ENCODE data around the gene HNF1B. TPM values are rescaled to one million over a fixed set of nuclear protein-coding genes. Genes with fewer than 3 reads are reported as not detected.

Gene HNF1B
- total RNA-seq, 2 donors from 2014 or later, result 0.14 to 1.4 TPM

DNA sequence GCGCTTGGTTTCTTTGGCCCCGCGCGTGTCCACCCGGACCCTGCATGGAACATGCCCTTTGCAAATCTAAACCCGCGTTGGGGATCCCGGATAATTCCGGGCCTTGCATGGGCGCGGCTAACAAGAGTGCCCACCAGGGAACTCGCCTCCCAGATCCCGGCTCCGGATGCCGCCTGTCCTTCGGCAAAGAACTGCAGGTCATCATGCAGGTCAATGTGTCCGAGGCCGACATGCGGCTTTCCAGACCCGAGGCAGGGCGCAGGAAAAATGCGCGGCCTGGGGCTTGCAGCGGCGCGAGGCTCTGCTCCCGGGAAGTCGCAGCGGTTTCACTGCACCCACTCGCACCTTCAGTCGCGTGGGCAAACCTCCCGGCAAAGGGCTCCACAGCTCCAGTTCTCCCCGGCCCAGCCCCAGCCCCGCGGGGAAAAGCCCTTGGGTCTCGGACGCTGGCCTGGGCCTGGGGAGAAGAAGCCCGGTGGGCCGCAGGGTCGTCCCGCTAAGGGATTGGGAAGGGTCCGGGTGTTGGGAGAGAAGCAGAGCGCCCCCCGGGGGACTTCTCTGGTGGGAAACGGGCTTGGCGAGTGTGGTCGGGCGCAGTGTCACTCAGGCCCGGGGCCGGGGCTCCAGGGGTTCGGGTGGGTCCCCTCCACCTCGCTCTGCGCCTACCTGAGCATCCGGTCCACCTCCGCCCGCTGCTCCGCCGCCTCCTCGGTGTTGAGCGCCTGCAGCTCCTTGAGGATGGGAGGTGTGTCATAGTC, 805 bp downstream of the HNF1B start:
- H3K36me3 Mint-ChIP-seq, result peaks cover 0 to 5% of the 10 kb centered on the region in 2 donors
- ATAC-seq, result peak; percentile 34 to 46
- no peaks in the 10 kb centered on the region for H3K9me3 Mint-ChIP-seq
- H3K27ac Mint-ChIP-seq, result no peak overlapping the region
- DNase-seq (ENCODE audit: low spot score in 2 of 2), result peak in 1 of 2 donors; percentile 16

DNA sequence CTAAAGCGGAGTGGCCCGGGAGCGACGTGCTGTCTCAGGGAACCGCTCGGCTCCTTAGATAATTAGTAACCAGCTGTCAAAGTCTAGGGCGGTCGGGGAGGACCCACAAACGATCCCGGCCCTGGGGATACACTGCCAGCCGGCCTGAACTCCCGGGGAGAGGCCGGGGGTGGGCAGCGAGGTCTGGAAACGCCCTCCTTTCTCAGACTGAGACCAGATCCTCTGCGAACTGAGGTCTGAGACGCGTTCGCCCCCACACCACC, 1.3 kb downstream of the HNF1B start:
- DNase-seq (ENCODE audit: low spot score in 2 of 2), result no peak
- ATAC-seq, result peak in 1 of 2 donors; percentile 13
- no peaks in the 10 kb centered on the region for H3K9me3 Mint-ChIP-seq
- peaks cover 0 to 5% of the 10 kb centered on the region in 2 donors for H3K36me3 Mint-ChIP-seq
- no peak overlapping the region for H3K27ac Mint-ChIP-seq

DNA sequence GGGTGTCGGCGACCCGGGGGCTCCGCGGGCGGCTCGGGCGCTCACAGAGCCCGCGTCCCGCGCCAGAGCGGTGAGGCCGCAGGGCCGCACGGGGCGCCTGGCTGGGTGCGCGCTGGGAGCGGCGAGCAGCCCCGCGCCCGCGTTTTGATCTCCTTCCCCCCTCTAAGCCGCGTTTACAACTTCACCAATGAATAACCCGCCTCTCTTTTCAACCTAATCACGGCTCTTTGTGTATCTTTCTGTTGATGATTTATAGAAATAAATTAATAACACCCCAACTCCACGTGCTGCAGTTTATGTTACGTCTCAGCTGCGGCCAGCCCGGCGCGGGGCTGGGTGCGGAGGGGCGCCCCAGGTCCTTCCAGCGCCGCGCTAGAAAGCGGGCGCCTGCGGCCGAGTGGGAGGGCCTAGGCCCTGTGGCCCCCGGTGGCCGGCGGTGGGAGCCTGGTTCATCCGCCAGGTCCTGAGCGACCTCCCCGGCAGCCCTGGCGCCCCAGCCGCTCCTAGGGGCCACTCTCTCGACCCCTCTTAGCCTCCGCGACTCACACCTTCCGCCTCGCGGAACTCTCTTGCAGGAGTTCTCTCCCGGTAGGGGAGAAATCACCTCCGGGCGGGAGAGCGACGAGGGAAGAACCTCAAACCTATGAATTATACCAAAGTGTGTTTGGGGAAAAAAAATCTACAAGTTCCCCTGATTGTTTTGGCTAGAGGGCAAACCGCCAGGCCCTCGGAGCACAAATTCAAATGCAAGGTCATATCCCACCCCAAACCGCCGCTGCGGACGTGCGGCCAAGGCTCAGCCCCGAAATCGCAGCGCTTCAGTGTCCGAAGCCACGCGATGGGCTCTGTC, 1.9 kb downstream of the HNF1B start:
- H3K27ac Mint-ChIP-seq, result no peak overlapping the region
- H3K36me3 Mint-ChIP-seq, result peaks cover 0 to 5% of the 10 kb centered on the region in 2 donors
- ATAC-seq, result peak; percentile 27 to 57
- peak in 1 of 2 donors; percentile 24 for DNase-seq (ENCODE audit: low spot score in 2 of 2)
- no peaks in the 10 kb centered on the region for H3K9me3 Mint-ChIP-seq

DNA sequence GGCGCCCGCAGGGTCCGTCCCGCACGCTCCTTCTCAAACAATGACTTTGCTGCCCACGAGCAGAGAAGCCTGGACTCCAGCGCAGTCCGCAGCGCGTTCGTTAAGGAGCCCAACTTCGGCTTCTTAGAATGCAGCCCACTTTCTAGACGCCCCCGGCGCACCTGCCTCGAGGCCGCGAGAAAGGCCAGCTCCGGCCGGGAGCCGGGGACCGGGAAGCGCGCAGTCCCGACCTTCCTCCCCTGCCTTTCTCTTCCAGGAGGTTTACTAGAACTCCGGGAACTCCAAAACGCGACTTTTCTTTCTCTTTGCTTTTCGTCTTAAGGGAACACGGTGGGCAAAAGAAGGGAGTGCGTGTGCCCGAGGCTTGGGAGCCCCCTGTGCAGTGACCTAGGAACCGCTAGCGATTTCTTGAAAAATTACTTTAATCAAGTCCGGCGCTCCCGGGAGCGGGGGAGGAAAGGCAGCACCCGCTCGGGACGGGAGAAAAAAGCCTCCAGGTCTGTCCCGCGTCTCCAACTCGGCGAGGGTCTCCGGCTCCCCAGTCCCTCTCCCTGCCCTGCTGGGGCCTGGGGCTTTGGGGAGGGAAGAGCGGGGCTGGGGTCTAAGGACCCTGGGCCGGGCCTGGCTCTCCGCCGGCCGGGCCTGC, 2.6 kb downstream of the HNF1B start:
- DNase-seq (ENCODE audit: low spot score in 2 of 2) (peak in 1 of 2 donors; percentile 22), ATAC-seq (no peak)
- no peaks in the 10 kb centered on the region for H3K9me3 Mint-ChIP-seq
- H3K36me3 Mint-ChIP-seq, result peaks cover 0 to 5% of the 10 kb centered on the region in 2 donors
- no peak overlapping the region for H3K27ac Mint-ChIP-seq

- H3K27ac Mint-ChIP-seq, result no peak overlapping the region
- peaks cover 0 to 5% of the 10 kb centered on the region in 2 donors for H3K36me3 Mint-ChIP-seq
- no peaks in the 10 kb centered on the region for H3K9me3 Mint-ChIP-seq
- DNase-seq (ENCODE audit: low spot score in 2 of 2) (no peak), ATAC-seq (no peak)
Measured at GRCh38 chr17:37741341-37742115, 3.3 kb downstream of the HNF1B start.

DNA sequence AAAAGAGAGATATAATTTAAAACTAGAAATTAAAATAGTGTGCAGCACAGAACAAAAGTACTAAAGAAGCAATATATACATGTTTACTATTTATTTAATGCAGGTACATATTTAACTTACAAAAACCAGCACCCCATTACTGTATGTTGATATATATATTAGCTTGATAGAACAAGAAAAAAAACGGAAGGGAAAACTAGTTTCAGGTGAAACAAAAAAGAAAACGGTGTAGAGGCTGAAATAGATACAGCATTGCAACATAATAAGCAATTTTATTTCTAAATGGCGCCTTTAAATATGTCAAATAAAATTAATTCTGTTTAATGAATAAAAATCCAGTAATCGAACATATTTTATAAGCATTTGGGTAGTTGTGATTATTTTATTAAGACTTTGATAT, 3.9 kb downstream of the HNF1B start:
- DNase-seq (ENCODE audit: low spot score in 2 of 2), result no peak
- no peaks in the 10 kb centered on the region for H3K9me3 Mint-ChIP-seq

DNA sequence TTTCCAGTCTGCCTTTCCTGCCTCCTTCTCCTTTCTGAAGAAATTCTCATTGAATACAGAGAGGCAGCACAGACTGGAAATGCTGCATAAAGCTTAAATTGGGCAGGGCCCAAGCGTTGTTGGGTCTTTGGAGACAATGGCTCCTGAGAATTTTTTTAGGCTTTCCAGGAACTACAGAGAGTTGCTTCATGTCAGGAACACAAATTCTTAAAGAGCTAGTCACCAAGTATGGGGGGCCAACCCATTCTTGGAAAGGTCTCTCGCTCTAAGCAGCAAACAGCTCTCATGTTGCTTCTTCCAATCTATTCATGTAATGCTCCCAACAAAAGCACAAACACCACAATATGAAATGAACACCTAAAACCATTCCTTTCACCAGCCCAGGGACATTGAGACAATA, 6.9 kb downstream of the HNF1B start:
- no peak for ATAC-seq
- H3K9me3 Mint-ChIP-seq, result no peaks in the 10 kb centered on the region
- H3K36me3 Mint-ChIP-seq, result no peaks in the 10 kb centered on the region
- no peak for DNase-seq (ENCODE audit: low spot score in 2 of 2)
- no peak overlapping the region for H3K27ac Mint-ChIP-seq

More for the DNA sequence above, 3.9 kb downstream of the HNF1B start:
- Mint-ChIP-seq H3K36me3 (peaks cover 0 to 5% of the 10 kb centered on the region in 2 donors), H3K27ac (no peak overlapping the region)
- no peak for ATAC-seq

- H3K9me3 Mint-ChIP-seq, result no peaks in the 10 kb centered on the region
- H3K27ac Mint-ChIP-seq, result no peak overlapping the region
- no peak for DNase-seq (ENCODE audit: low spot score in 2 of 2)
- no peak for ATAC-seq
- no peaks in the 10 kb centered on the region for H3K36me3 Mint-ChIP-seq
Measured at GRCh38 chr17:37737081-37737480, 7.8 kb downstream of the HNF1B start.

- DNase-seq (ENCODE audit: low spot score in 2 of 2) (no peak), ATAC-seq (peak; percentile 34 to 39)
- Mint-ChIP-seq H3K36me3 (no peaks in the 10 kb centered on the region), H3K9me3 (no peaks in the 10 kb centered on the region), H3K27ac (no peak overlapping the region)
Measured at GRCh38 chr17:37736428-37736827, 8.4 kb downstream of the HNF1B start.

DNA sequence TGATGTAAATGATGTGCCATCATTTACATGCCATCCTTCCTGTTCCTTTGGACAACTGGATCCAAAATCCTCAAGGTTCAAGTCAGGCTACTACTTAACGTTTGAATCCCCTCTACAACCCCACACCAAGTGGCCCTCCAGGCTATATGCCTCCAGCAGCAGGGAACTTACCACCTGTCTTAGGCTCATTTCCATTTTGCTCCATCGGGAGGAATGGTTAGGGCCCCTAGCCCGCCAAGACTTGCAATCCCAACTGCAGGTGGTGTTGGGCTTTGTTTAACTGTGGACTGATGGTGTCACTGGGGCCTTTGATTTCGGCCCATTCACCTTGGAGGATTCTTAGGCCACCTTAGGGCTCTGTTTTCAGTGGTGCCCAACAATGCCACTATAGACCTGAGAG, 9.7 kb downstream of the HNF1B start:
- no peak overlapping the region for H3K27ac Mint-ChIP-seq
- ATAC-seq, result no peak
- H3K9me3 Mint-ChIP-seq, result no peaks in the 10 kb centered on the region
- no peak for DNase-seq (ENCODE audit: low spot score in 2 of 2)
- no peaks in the 10 kb centered on the region for H3K36me3 Mint-ChIP-seq

DNA sequence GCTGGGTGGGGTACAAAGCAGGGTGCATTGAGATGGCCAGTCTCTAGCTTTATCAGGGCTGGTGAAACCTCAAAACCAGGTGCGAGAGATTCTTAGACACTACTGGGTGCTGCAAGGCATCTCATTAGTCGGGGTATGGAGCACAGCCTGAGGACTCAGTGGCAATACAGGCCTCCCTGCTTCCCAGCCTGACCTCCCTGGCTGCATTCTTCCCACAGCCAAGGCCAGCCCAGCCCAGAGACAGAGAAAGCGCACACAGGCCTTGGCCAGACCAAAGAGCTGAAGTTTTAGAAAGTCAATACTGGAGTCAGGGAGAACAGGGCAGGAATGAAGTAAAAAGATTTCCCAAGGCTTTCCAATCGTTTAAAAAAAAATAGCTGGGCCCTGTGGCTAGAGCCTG, 12.5 kb downstream of the HNF1B start:
- no peaks in the 10 kb centered on the region for H3K36me3 Mint-ChIP-seq
- no peak for DNase-seq (ENCODE audit: low spot score in 2 of 2)
- H3K27ac Mint-ChIP-seq, result peak overlapping the region; percentile 11 to 28
- ATAC-seq, result no peak
- no peaks in the 10 kb centered on the region for H3K9me3 Mint-ChIP-seq

DNA sequence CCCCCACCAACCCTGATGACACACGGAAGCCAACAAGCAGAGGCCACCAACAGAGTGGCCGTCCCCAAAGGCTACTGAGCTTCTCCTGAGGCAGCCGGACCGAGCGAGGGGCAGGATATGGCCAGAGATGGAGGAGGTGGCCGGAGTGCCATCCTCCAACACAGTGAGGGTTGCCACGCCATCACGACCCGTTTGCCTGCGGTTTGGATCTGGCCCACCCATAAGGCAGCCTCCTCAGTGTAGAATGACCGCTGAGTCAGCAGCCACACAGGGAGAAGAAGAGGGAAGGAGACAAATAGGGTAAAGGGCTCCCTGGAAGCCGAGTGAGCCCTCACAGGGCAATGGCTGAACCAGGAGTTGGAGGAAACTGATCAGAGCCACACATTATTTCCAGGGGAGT, 13.8 kb downstream of the HNF1B start:
- H3K27ac Mint-ChIP-seq, result peak overlapping the region in 1 of 2 donors; percentile 5
- H3K36me3 Mint-ChIP-seq, result no peaks in the 10 kb centered on the region
- no peak for ATAC-seq
- no peaks in the 10 kb centered on the region for H3K9me3 Mint-ChIP-seq
- no peak for DNase-seq (ENCODE audit: low spot score in 2 of 2)

- DNase-seq (ENCODE audit: low spot score in 2 of 2), result no peak
- Mint-ChIP-seq H3K27ac (no peak overlapping the region), H3K36me3 (no peaks in the 10 kb centered on the region), H3K9me3 (no peaks in the 10 kb centered on the region)
- no peak for ATAC-seq
Measured at GRCh38 chr17:37729905-37730304, 15.0 kb downstream of the HNF1B start.

DNA sequence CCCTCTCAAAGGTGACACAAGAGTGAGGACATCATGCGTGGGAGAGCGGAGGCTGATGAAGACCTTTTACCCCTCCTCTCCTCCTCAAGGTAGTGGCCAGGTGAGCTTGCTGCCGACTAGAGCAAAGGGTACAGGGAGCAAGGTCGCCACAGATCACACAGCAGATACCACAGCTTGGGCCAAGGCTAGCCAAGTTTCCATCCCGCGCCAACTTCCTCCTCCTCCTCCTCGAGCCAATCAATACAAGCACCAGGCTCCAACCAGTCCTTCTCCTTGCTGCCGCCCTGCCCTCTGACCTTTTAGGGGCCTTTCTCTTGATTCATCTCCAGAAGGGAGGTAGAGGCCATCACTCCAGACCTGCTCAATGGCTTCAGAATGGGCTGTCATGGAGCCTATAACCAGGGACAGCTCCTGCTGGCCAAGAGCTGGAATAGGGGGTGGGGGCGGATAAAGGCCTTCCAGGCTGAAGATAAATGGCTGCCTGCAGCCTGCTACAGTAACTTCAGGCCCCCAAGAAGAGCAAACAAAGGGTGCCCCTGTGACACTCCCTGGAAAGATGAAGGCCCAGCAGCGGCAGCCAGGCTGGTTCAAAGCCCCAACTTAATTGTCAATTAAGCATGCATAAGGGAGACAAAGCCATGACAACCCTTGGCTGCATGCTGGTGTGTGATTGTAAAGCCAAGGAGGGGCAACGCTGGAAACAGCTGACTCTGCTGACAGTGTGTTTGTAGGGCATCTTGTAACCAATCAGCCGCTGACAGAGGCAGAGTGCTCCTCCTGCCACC, 17.8 kb downstream of the HNF1B start:
- Mint-ChIP-seq H3K27ac (no peak overlapping the region), H3K36me3 (no peaks in the 10 kb centered on the region), H3K9me3 (no peaks in the 10 kb centered on the region)
- ATAC-seq (no peak), DNase-seq (ENCODE audit: low spot score in 2 of 2) (no peak)

- Mint-ChIP-seq H3K27ac (no peak overlapping the region), H3K9me3 (no peaks in the 10 kb centered on the region), H3K36me3 (no peaks in the 10 kb centered on the region)
- ATAC-seq (no peak), DNase-seq (ENCODE audit: low spot score in 2 of 2) (no peak)
Measured at GRCh38 chr17:37726248-37726647, 18.6 kb downstream of the HNF1B start.

DNA sequence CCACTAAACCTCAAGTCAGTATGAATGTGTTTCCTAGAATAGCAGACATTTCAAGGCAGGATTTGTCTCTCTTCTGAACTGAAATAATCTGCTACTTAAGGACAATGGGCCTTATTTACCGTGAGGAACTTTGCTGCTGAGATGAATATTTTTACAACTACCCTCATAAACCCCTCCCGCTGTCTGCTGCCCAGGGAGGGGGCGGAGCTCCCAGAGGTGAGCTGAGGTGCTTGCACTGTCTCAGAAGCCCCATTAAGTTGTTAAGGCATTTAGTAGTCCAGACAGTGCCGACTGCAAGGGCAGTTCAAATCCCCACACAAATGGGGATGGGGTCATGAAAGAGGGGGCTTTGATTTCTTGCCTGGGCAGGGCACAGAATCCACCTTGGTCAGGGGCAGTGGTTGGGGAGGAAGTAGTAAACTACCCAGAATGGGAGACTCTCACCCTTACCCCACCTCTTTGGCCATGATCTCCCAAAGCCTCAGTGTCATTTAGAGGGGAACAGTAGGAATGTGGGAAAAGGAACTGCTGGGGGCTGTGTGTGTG, 19.2 kb downstream of the HNF1B start:
- H3K9me3 Mint-ChIP-seq, result no peaks in the 10 kb centered on the region
- DNase-seq (ENCODE audit: low spot score in 2 of 2), result no peak

More for the DNA sequence above, 19.2 kb downstream of the HNF1B start:
- ATAC-seq, result no peak
- Mint-ChIP-seq H3K36me3 (no peaks in the 10 kb centered on the region), H3K27ac (no peak overlapping the region)

Data from activated naive CD4-positive, alpha-beta T cell treated with anti-CD3 and anti-CD28 coated beads, Interleukin-2, amount 50 U/mL, for 72 hours (primary cell).